ENCODE data around the gene EP400. TPM values are rescaled to one million over a fixed set of nuclear protein-coding genes. Genes with fewer than 3 reads are reported as not detected.

Gene EP400
- total and polyA plus RNA-seq, 9 of the 15 experiments (the other 6 are each of a cell fraction or from before 2014, with no cell fraction given): 4.5 to 58.0 (median 7.0) TPM

GRCh38 chr12:131928711-131929580 lies 20.8 kb upstream of the EP400 start, which contains the start of gene PUS1 (continued):
- no peak; the same call in 1 of the 2 replicates for TF ChIP-seq REST (IDR thresholded peaks at IDR 0.05; ENCODE audit: borderline replicate concordance)
- TF ChIP-seq REST (CRISPR knock-in tag; IDR thresholded peaks at IDR 0.05; ENCODE audit: low read depth): peak; percentile 23; the same call in 1 of the 2 replicates
- TF ChIP-seq PRMT5 (CRISPR knock-in tag; IDR thresholded peaks at IDR 0.05): no peak
- peak; percentile 89 for TF ChIP-seq TAF1 (IDR thresholded peaks at IDR 0.05; ENCODE audit: control insufficient read depth, extremely low read depth, insufficient read depth, low read length, severe bottlenecking)
- no peak for TF ChIP-seq GTF2B (IDR thresholded peaks at IDR 0.05; ENCODE audit: extremely low read depth, insufficient read length)
- peak; percentile 81 for TF ChIP-seq TAF9B (IDR thresholded peaks at IDR 0.05; ENCODE audit: partially characterized antibody)
- TF ChIP-seq KDM5B (IDR thresholded peaks at IDR 0.05; ENCODE audit: insufficient replicate concordance, low read depth, low read length): peak; percentile 88
- TF ChIP-seq ZBTB12 (CRISPR knock-in tag; IDR thresholded peaks at IDR 0.05): 0 out of 2 replicates have a peak, but pooled peaks have one; percentile 15
- no peak for TF ChIP-seq GTF2A2 (tag; IDR thresholded peaks at IDR 0.05)
- peak; percentile 40; the same call in 1 of the 2 replicates for TF ChIP-seq FOSL1 (tag; conservative IDR thresholded peaks at IDR 0.05)
- TF ChIP-seq CEBPB (tag; IDR thresholded peaks at IDR 0.05): no peak
- TF ChIP-seq LEF1 (IDR thresholded peaks at IDR 0.05): peak; percentile 31; the same call in 1 of the 2 replicates
- TF ChIP-seq PCBP1 (IDR thresholded peaks at IDR 0.05; ENCODE audit: low read depth, low read length, poor library complexity, severe bottlenecking): peak; percentile 93
- TF ChIP-seq HNRNPK (IDR thresholded peaks at IDR 0.05; ENCODE audit: low read depth, low read length, poor library complexity, severe bottlenecking): peak; percentile 97
- peak; percentile 66; the same call in 1 of the 2 replicates for TF ChIP-seq SAFB (IDR thresholded peaks at IDR 0.05; ENCODE audit: borderline replicate concordance, low read depth, low read length)
- TF ChIP-seq ZBTB7A (IDR thresholded peaks at IDR 0.05; ENCODE audit: borderline replicate concordance, control insufficient read depth, low read depth, low read length): peak; percentile 50
- 0 out of 2 replicates have a peak, but pooled peaks have one; percentile 6 for TF ChIP-seq SMC3 (conservative IDR thresholded peaks at IDR 0.05; ENCODE audit: insufficient read depth, low read depth, low read length)
